Testis (tissue), 2 donors: Measurements from ENCODE around the gene RUFY1.

Experiments used
- POLR2A ChIP-seq: fragments of 450-650 bp; IDR thresholded peaks from one replicate; pipeline ENCODE4 v1.6.1; 2017; ENCODE audit warnings: antibody characterized with exemption, mild to moderate bottlenecking, moderate library complexity
- TF ChIP-seq, protein P1 (sequence below), 3 experiments: fragments of 450-650 bp in 2 of 3; fragments of 200-600 bp in 1 of 3; sonication (generic) in 1 of 3; IDR thresholded peaks; one replicate each; pipeline ENCODE4 v1.5.1; 2016 to 2019; ENCODE audit warnings: antibody characterized with exemption in 3 of 3, mild to moderate bottlenecking in 2 of 3, moderate library complexity in 1 of 3

- TF ChIP-seq, protein P1, sequence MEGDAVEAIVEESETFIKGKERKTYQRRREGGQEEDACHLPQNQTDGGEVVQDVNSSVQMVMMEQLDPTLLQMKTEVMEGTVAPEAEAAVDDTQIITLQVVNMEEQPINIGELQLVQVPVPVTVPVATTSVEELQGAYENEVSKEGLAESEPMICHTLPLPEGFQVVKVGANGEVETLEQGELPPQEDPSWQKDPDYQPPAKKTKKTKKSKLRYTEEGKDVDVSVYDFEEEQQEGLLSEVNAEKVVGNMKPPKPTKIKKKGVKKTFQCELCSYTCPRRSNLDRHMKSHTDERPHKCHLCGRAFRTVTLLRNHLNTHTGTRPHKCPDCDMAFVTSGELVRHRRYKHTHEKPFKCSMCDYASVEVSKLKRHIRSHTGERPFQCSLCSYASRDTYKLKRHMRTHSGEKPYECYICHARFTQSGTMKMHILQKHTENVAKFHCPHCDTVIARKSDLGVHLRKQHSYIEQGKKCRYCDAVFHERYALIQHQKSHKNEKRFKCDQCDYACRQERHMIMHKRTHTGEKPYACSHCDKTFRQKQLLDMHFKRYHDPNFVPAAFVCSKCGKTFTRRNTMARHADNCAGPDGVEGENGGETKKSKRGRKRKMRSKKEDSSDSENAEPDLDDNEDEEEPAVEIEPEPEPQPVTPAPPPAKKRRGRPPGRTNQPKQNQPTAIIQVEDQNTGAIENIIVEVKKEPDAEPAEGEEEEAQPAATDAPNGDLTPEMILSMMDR (IDR thresholded peaks at IDR 0.05): no peak
- TF ChIP-seq POLR2A: no peak
These were observed 57.0 kb downstream of the RUFY1 start for GRCh38 chr5:179607160-179607931.
